Cardiac septum (tissue), 1 donor: ENCODE measurements around the gene SGCD. TPM values are rescaled to one million over a fixed set of nuclear protein-coding genes. Genes with fewer than 3 reads are reported as not detected.

ENCODE experiments used
- DNase-seq: peaks from one replicate; pipeline ENCODE4 v3.0.0-alpha.2; 2020; ENCODE audit warnings: low spot score
- intact Hi-C: fragments of 100-400 bp; cut with DNase I; formaldehyde crosslinking; loops from one replicate; pipeline ENCODE4 v1.14.0; 2022
- total RNA-seq: library from RNA; stranded (reverse); fragmentation: NEBNext Ultra II Directional; extraction: Animal tissue kit (Norgen Biotek cat#: 25700); gene quantifications from one replicate; pipeline ENCODE4 v1.2.1, GENCODE V29; 2021
- donor health status: DM: no; HTN: no; CAD: no.

SGCD gene
- total RNA-seq, 1 donor from 2014 or later = 83.1 TPM

DNA sequence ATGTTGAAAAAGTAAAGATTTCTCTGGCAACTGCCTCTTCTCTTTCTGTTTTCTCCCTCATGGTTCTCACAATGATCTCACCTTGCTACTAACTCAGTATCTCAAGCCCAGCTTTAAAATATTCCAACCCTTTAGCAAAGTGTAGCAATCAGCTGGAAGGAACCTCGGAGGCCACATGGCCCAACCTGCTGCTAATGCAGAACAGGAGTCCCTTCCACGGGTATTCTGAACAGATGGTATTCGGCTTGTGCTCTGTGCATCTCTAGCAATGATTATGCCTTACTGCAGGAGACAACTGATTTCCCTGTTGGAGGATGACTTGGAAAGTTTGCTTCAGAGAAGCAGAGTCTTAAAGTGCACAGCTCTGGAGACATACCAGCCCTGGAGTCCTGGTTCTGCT is 371.4 kb downstream of the SGCD start:
- DNase-seq = no peak
- intact Hi-C loops = no loop called here

DNA sequence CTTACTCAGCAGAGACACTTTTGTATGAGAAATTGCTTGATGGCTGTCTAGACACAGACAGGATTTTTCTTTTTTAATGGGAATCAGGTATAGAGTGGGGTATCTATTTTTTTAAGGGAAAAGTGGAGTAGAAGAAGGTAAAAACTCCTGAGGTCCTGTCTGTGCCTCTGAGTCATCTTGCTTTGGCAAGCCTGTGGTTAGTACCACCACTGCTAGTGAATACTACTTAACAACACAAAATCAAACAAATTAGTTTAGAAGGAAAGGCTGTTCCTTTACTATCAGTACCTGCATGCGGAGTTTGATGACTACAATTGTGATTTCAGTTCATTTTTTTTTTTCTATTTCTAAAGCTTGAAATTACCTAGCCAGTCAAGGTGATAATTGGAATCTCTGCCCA is 372.2 kb downstream of the SGCD start:
- DNase-seq = no peak
- intact Hi-C loops = no loop called here

GRCh38 chr5:156704139-156704538 is 377.2 kb downstream of the SGCD start:
- intact Hi-C loops = no loop called here
- no peak for DNase-seq

- DNase-seq = no peak
- intact Hi-C loops = no loop called here
Observed at GRCh38 chr5:156706631-156707030, 379.7 kb downstream of the SGCD start.

DNA sequence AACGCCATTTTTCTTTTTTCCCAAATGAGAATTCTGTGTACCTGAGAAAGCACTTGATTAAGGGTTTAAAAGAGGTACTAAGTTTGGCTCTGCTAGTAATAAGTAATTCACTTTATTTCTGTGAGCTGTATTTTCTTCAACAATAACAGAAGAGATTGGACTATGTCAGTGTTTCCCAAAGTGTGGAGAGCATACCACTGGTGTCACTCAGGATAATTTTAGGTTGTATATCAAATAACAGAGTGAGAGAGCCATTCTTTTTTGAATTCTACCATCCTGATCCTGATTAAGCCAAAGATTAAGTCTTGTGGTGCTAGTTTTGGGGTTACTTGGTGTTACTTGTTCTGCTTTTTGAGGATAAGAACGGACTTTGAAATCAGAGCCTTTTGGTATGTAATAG is 380.8 kb downstream of the SGCD start:
- intact Hi-C loops = no loop called here
- no peak for DNase-seq

DNA sequence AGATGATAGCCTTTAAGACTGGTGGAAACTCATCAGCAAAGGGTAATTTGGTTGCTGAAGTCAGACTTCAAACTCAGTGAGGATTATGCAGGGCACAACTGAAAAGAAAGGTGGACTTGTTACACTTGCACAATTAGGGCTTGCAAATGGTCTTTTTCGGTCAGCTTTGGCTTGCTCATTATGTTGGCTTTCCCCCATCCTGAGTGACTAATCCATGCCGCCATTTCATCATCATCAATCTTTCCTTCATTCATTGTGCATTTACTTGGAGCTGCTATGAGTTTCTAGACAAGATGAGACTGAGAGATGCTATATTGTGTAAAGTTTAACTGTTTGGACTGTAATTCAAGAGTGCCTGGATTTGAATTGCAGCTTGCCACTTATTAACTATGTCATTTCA is 388.3 kb downstream of the SGCD start:
- intact Hi-C loops = no loop called here
- DNase-seq = no peak

DNA sequence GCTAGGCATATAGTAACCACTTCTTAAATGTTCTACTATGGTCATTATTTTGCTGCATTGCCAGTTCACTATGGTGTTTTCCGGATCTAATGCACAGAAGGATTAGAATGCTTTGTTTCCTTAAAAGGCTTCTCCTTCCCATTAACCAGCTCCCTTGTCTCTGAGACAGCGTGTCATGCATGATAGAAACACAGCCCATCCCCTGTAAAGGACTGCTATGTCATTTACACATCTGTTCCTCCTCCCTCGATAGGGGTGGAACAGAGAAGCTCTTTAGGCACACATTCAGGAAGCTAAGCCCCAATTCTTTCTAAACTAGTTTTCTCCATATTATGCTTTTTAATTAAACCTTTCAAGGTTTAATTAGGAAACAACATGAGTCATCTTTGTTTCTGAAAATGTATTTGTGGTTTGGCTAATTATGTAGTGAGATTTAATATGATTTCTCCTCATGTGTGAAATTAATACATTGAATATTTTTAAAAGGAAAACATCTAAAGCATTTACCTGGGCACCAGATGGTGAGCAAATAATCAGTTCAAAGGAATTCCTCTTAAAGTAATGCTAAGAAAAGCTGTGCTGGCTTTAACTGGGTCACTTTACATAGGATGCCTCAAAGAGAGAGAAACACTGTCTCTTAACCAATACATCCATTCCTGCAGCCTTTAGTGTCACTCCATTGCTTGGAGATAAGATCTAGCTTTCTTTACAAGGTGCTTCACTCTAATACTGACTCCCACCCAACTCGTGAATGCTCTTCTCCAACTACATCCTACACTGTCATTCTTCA is 389.8 kb downstream of the SGCD start:
- intact Hi-C loops = no loop called here
- no peak for DNase-seq

DNA sequence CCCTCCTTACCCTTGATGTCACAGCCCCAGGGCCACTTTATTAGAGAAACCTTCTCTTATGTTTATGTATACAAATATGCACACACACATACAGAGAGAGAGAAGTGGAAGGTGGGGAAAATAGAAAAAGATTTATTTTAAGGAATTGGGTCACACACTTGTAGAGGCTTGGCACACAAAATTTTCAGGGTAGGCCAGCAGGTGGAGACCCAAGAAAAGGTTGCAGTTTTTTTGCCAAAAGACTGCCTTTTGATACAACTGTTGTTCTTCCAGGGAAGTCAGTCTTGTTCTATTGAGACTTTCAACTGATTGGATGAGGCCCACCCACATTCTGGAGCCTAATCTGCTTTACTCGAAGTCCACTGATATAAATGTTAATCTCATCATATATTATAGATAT is 392.0 kb downstream of the SGCD start:
- intact Hi-C loops = no loop called here
- DNase-seq = no peak

DNA sequence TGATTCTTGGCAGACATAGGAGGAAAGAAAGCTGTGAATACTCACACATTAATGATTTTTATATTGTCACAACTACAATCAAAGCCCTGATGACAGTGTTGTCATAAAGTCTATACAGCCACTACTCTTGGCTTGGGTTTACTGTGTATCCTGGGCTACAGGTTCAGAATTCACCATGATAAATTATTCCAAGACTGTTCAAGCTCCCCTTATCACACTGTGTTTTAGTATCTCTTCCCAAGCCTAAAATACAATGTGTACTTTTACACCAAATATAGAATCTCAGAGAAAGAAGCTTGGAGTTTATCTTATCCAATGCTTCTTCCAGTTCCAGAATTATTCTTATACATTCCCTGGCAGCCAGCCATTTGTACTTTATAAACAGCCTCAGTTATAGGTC is 395.4 kb downstream of the SGCD start:
- no peak for DNase-seq
- intact Hi-C loops = no loop called here

GRCh38 chr5:156735477-156735876 is 408.5 kb downstream of the SGCD start:
- intact Hi-C loops = no loop called here
- DNase-seq = no peak

- DNase-seq = no peak
- intact Hi-C loops = no loop called here
Observed at GRCh38 chr5:156741516-156741915, 414.6 kb downstream of the SGCD start.

- no peak for DNase-seq
- intact Hi-C loops = no loop called here
Observed at GRCh38 chr5:156753846-156754245, 426.9 kb downstream of the SGCD start.

- intact Hi-C loops = loop anchor here (5.0 kb wide), 1 partner anchor 68 kb away; no protein-coding TSS in a partner anchor
- DNase-seq = no peak
Observed at GRCh38 chr5:156755421-156756087, 428.6 kb downstream of the SGCD start.

DNA sequence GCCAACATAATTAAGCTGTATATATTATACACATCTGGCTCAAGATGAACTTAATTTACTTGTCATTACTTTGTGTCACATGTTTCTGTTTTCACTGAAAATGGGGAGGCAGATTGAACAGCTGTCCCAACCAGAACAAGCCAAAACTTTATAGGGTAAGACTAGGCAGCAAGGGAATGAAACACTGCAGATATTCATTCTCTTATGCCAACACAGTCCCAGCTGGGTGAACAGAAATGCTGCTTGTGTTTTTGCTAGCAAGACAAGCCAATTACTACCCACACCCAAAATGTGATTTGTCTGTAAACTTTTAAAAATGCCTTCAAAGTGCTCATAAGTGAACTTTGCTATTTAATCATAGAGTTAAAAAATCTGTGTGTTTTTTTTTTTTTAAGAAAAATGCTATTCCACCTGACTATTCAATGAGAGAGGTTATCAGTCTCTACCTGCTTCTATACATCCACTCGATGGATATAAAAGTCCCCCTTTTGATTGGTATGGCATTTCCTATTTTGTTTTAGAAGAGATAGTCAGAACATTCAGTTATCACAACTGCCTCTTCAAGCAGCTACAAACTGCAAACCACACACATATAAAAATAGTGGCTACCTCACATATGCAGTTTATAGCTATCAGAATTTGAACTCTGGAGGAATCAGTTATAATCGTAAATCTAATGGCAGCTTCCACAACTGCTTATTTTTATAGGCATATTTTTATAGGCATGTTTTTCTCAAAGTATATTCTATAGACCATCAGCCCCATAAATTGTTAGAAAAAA is 431.2 kb downstream of the SGCD start:
- intact Hi-C loops = loop anchor here (5.0 kb wide), 1 partner anchor 71 kb away; no protein-coding TSS in a partner anchor
- no peak for DNase-seq

DNA sequence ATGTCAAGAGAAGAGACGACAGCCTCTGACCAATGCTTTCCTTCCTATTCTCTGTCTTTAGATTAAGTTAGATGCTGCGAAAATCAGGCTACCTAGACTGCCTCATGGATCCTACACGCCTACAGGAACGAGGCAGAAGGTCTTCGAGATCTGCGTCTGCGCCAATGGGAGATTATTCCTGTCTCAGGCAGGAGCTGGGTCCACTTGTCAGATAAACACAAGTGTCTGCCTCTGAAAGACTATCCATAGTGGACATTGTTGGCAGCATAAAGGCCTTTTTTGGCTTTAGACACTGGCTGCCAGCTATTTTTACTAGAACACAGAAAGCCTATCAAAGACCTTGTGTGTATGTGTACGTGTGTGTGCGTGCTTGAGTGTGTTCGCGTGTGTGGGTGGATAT is 432.2 kb downstream of the SGCD start:
- intact Hi-C loops = loop anchor here (5.0 kb wide), 1 partner anchor 72 kb away; no protein-coding TSS in a partner anchor
- no peak for DNase-seq

- DNase-seq = no peak
- intact Hi-C loops = loop anchor here (10.0 kb wide), 1 partner anchor 178 kb away; no protein-coding TSS in a partner anchor
Observed at GRCh38 chr5:156762771-156763170, 435.8 kb downstream of the SGCD start.

DNA sequence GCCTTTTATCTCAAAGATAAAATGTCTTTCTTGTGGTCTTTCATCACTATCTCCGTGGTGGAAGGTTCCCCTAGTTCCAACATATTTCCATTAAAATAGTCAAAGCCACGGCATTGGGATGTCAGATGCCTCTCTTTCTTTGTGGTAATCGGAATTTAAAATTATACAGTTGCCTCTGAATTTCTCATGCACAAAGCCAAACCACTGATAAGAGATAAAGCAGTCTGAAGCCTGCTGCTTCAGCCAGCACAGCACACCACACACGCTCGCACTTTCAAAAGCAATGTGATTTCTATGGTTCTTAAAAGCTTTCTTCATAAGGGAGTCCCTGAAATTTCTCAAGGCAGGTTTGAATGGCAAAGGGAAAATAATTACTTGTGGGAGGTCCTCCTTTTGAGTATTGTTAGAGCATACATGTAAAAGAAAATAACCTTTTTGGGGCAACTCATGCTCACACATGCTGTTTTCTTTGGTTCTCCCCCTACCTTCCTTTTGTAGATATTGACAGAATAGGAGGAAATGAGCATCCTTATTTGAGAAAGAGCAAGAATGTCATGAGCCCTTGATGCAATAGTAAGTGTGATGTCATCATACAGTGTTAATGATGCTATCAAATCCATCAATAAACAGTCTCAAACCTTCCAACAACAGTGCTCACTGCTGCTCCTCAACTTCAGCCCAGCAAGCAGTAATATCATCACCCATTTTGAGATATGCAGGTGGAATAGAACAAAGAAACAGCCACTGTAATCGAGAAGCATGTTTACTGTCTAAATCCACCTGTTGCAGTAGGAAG is 437.4 kb downstream of the SGCD start:
- no peak for DNase-seq
- intact Hi-C loops = loop anchor here (10.0 kb wide), 1 partner anchor 180 kb away; no protein-coding TSS in a partner anchor

GRCh38 chr5:156774273-156774672 is 447.3 kb downstream of the SGCD start:
- intact Hi-C loops = no loop called here

GRCh38 chr5:156778139-156778706 is 451.3 kb downstream of the SGCD start:
- no peak for DNase-seq

More at GRCh38 chr5:156774273-156774672, 447.3 kb downstream of the SGCD start:
- DNase-seq = no peak

More at GRCh38 chr5:156778139-156778706, 451.3 kb downstream of the SGCD start:
- intact Hi-C loops = no loop called here
